Ishikawa (cell line): Measurements from ENCODE around the gene NCOA7.

Source experiments
- RAD21 ChIP-seq: IDR thresholded peaks from 2 replicates; pipeline ENCODE4 v1.6.1; 2012; ENCODE audit warnings: low read depth
- YY1 ChIP-seq: IDR thresholded peaks from 2 replicates; pipeline ENCODE4 v1.6.1; 2012; ENCODE audit warnings: low read depth

DNA sequence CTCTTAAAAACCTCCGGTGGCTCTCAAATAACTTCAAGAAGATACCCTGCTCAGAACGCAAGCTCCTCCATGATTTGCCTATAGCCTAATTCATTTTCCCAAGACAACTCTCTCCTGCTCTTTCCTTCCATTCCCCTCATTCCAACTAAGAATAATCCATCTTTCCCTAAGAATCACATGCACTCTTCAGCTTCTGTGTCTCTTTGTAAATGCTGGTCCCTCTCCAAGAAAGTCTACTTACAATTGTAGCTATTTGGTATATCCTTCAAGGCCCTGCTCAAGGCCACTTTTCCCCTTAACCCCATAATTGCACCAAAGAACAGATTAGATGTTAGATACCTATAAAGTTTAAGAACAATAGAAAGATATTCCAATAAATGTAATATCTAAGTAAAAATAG, 48.7 kb upstream of the NCOA7 start:
- TF ChIP-seq YY1 (no peak), RAD21 (no peak)
